Measurements from ENCODE around the gene RNU1-3. TPM values are rescaled to one million over a fixed set of nuclear protein-coding genes. Genes with fewer than 3 reads are reported as not detected.
"Not testable (repeated sequence)": the region's sequence is repeated elsewhere in the genome, so short reads cannot be mapped to it uniquely, and the experiment has no call there.

RNU1-3 gene
- total RNA-seq, 1 donor from 2014 or later: 1,356 TPM

DNA sequence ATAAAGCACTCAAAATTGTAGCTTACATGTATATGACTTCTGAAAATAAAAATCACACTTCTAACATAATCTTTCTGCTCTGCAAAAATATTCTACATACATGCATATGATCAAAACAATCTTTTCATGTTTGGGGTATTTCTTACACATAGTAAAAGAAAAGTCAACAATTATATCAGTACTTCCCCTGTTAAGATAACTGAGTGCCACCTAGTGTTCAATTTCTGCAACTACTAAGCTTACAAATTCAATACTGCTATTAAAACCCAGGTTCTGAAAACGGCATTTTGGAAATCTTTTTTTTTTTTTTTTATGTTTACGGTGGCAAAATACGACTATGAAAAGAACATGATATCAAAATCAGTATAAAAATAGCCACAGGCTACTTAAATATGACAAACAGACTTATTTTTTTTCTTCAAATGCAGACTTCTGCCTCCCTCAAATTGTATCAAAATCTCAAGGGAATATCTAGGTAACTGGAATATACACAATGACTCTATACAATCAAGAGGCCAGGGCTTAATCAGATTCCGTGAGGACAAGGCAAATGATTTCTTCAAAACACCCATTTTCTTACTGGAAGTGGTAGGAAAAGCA, 18.1 kb upstream of the RNU1-3 start:
- FAIRE-seq: peak; percentile 50
- not testable (repeated sequence) for H3K36me3 Mint-ChIP-seq (ENCODE audit: low read depth, unreplicated experiment); H2AFZ ChIP-seq (ENCODE audit: low read depth, low read length); H3K36me3 ChIP-seq (ENCODE audit: insufficient read depth, low read length); H3K9me3 Mint-ChIP-seq (ENCODE audit: unreplicated experiment); H3K4me2 ChIP-seq (ENCODE audit: low read length); H3K9me3 ChIP-seq (ENCODE audit: insufficient read depth, low read depth, low read length); H3K9ac ChIP-seq (ENCODE audit: low read length); H3K4me3 Mint-ChIP-seq (ENCODE audit: unreplicated experiment); H3K27ac ChIP-seq (ENCODE audit: low read depth, low read length); H3K79me2 ChIP-seq (ENCODE audit: insufficient read depth, low read length); H3K27me3 ChIP-seq (ENCODE audit: insufficient read depth, low read length); DNase-seq (ENCODE audit: low read depth); H4K20me1 ChIP-seq (ENCODE audit: insufficient read depth, low read length); H3K4me1 Mint-ChIP-seq (ENCODE audit: low read depth, unreplicated experiment); H3K4me1 ChIP-seq (ENCODE audit: insufficient read depth, low read length); H3K4me3 ChIP-seq (ENCODE audit: insufficient read depth, low read depth, low read length); H3K27ac Mint-ChIP-seq (ENCODE audit: unreplicated experiment)
- TF ChIP-seq, protein P1, sequence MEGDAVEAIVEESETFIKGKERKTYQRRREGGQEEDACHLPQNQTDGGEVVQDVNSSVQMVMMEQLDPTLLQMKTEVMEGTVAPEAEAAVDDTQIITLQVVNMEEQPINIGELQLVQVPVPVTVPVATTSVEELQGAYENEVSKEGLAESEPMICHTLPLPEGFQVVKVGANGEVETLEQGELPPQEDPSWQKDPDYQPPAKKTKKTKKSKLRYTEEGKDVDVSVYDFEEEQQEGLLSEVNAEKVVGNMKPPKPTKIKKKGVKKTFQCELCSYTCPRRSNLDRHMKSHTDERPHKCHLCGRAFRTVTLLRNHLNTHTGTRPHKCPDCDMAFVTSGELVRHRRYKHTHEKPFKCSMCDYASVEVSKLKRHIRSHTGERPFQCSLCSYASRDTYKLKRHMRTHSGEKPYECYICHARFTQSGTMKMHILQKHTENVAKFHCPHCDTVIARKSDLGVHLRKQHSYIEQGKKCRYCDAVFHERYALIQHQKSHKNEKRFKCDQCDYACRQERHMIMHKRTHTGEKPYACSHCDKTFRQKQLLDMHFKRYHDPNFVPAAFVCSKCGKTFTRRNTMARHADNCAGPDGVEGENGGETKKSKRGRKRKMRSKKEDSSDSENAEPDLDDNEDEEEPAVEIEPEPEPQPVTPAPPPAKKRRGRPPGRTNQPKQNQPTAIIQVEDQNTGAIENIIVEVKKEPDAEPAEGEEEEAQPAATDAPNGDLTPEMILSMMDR (IDR thresholded peaks at IDR 0.05; ENCODE audit: insufficient read depth, low read depth, low read length): peak; percentile 20
- H3K27me3 Mint-ChIP-seq (ENCODE audit: low read depth, unreplicated experiment): peaks cover 28% of the 10 kb centered on the region

DNA sequence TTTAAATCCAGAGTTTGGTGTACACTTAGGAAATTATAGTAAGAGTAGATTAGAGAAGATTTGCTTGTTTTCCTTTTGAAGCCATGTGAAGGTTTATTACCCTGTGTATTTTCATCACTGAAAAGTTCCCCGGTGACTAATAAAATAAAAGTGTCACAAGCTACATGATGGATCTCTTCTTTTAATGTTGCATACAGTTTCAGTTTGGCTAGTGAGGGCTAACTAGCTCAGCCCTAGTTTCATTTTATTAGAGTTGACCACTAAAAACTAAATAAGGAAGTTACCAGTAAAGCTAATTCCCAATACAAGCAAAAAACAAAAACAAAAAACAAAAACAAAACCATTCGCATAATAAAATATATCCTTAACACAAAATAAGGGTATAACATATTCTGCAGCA, 17.4 kb upstream of the RNU1-3 start:
- H3K27me3 ChIP-seq (ENCODE audit: insufficient read depth, low read length); H3K4me3 Mint-ChIP-seq (ENCODE audit: unreplicated experiment); H3K27ac ChIP-seq (ENCODE audit: low read depth, low read length); H3K36me3 ChIP-seq (ENCODE audit: insufficient read depth, low read length); H3K9me3 ChIP-seq (ENCODE audit: insufficient read depth, low read depth, low read length); H2AFZ ChIP-seq (ENCODE audit: low read depth, low read length); H3K4me1 ChIP-seq (ENCODE audit: insufficient read depth, low read length); H3K79me2 ChIP-seq (ENCODE audit: insufficient read depth, low read length); H3K9me3 Mint-ChIP-seq (ENCODE audit: unreplicated experiment); H3K27ac Mint-ChIP-seq (ENCODE audit: unreplicated experiment); H3K36me3 Mint-ChIP-seq (ENCODE audit: low read depth, unreplicated experiment); H3K9ac ChIP-seq (ENCODE audit: low read length); H3K4me1 Mint-ChIP-seq (ENCODE audit: low read depth, unreplicated experiment); H4K20me1 ChIP-seq (ENCODE audit: insufficient read depth, low read length); H3K4me2 ChIP-seq (ENCODE audit: low read length); FAIRE-seq; H3K4me3 ChIP-seq (ENCODE audit: insufficient read depth, low read depth, low read length); DNase-seq (ENCODE audit: low read depth): not testable (repeated sequence)
- peaks cover 29% of the 10 kb centered on the region for H3K27me3 Mint-ChIP-seq (ENCODE audit: low read depth, unreplicated experiment)

DNA sequence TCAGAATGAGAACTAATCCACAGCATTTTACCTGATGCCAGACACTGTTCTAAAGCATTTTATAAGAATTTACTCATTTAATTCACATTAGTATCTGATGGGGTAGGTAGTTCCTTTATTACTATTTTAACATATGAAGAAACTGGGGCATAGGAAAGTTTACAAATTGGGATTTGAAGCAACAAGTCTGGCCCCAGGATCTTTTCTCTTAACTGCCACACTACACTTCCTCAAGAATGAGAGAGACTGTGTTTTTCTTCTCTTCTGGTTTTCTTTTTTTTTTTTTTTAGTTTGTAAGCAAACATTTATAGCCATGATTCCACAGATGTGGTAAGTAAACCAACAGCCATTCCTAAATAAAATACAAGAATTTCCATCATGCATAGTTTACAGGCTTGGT, 16.1 kb upstream of the RNU1-3 start:
- H3K27ac ChIP-seq (ENCODE audit: low read depth, low read length); H3K4me2 ChIP-seq (ENCODE audit: low read length); H3K4me1 Mint-ChIP-seq (ENCODE audit: low read depth, unreplicated experiment); FAIRE-seq; H3K36me3 ChIP-seq (ENCODE audit: insufficient read depth, low read length); H2AFZ ChIP-seq (ENCODE audit: low read depth, low read length); H3K4me3 ChIP-seq (ENCODE audit: insufficient read depth, low read depth, low read length); H3K9me3 Mint-ChIP-seq (ENCODE audit: unreplicated experiment); H3K27me3 ChIP-seq (ENCODE audit: insufficient read depth, low read length); H3K4me3 Mint-ChIP-seq (ENCODE audit: unreplicated experiment); H4K20me1 ChIP-seq (ENCODE audit: insufficient read depth, low read length); DNase-seq (ENCODE audit: low read depth); H3K9me3 ChIP-seq (ENCODE audit: insufficient read depth, low read depth, low read length); H3K4me1 ChIP-seq (ENCODE audit: insufficient read depth, low read length); H3K36me3 Mint-ChIP-seq (ENCODE audit: low read depth, unreplicated experiment); H3K79me2 ChIP-seq (ENCODE audit: insufficient read depth, low read length); H3K27ac Mint-ChIP-seq (ENCODE audit: unreplicated experiment); H3K9ac ChIP-seq (ENCODE audit: low read length): not testable (repeated sequence)
- H3K27me3 Mint-ChIP-seq (ENCODE audit: low read depth, unreplicated experiment): peaks cover 30% of the 10 kb centered on the region

DNA sequence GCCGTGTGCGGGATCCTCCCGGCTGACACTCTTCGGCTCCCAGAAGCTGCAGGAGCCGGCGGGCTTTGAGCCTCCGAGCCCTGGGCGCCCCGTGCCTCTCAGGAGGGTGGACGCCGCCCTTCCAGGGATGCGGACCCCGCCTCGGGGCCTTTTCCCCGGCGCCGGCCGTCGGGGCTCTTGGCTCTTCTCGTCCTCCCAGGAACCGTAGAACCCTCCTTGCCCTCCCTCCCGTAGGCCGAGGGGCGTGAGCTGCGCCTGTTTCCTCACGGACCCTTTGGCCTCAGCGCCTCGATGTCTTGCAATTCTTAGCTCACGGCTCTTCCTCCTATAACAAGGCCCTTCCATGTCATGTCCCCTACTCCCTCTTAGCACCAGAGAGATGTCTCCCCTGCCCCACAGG, 13.6 kb upstream of the RNU1-3 start:
- DNase-seq (ENCODE audit: low read depth); H3K4me3 ChIP-seq (ENCODE audit: insufficient read depth, low read depth, low read length); H3K36me3 ChIP-seq (ENCODE audit: insufficient read depth, low read length); H3K9me3 ChIP-seq (ENCODE audit: insufficient read depth, low read depth, low read length); H3K27me3 ChIP-seq (ENCODE audit: insufficient read depth, low read length); H3K9me3 Mint-ChIP-seq (ENCODE audit: unreplicated experiment); H3K36me3 Mint-ChIP-seq (ENCODE audit: low read depth, unreplicated experiment); H3K4me1 ChIP-seq (ENCODE audit: insufficient read depth, low read length); H3K27ac ChIP-seq (ENCODE audit: low read depth, low read length); H3K27ac Mint-ChIP-seq (ENCODE audit: unreplicated experiment); H2AFZ ChIP-seq (ENCODE audit: low read depth, low read length); H4K20me1 ChIP-seq (ENCODE audit: insufficient read depth, low read length); H3K79me2 ChIP-seq (ENCODE audit: insufficient read depth, low read length); H3K4me1 Mint-ChIP-seq (ENCODE audit: low read depth, unreplicated experiment); H3K9ac ChIP-seq (ENCODE audit: low read length); FAIRE-seq; H3K4me2 ChIP-seq (ENCODE audit: low read length): not testable (repeated sequence)
- Mint-ChIP-seq H3K27me3 (ENCODE audit: low read depth, unreplicated experiment) (peaks cover 17% of the 10 kb centered on the region), H3K4me3 (ENCODE audit: unreplicated experiment) (peak overlapping the region; percentile 78)
